MM.1S (cell line): ENCODE results near the gene RPS6KA2.

Experiments used
- DNase-seq: peaks from one replicate; pipeline ENCODE4 v3.0.0-alpha.2; 2015
- H2AFZ ChIP-seq: fragments of 300-600 bp; sonication (generic); 2 replicates; pipeline ENCODE4 v1.6.0; 2016; ENCODE audit warnings: antibody characterized with exemption, low read length
- H3F3A ChIP-seq: fragments of 300-600 bp; sonication (generic); 2 replicates; pipeline ENCODE4 v1.6.1; 2016; ENCODE audit warnings: mild to moderate bottlenecking, antibody characterized with exemption, low read length, moderate library complexity, mixed read lengths; ENCODE audit not compliant: insufficient read depth
- H3K27ac ChIP-seq: fragments of 300-600 bp; sonication (generic); 2 replicates; pipeline ENCODE4 v1.5.1; 2016; ENCODE audit warnings: mild to moderate bottlenecking, low read length
- H3K27me3 ChIP-seq: fragments of 300-600 bp; sonication (generic); replicated peaks from 2 replicates; pipeline ENCODE4 v1.6.0; 2016; ENCODE audit warnings: low read length; ENCODE audit not compliant: insufficient read depth
- H3K36me3 ChIP-seq: fragments of 300-600 bp; sonication (generic); replicated peaks from 2 replicates; pipeline ENCODE4 v1.6.1; 2016; ENCODE audit warnings: mild to moderate bottlenecking, low read length, mixed read lengths; ENCODE audit not compliant: insufficient read depth
- H3K4me1 ChIP-seq: fragments of 300-600 bp; sonication (generic); 2 replicates; pipeline ENCODE4 v1.6.1; 2016; ENCODE audit warnings: low read length, mixed read lengths
- H3K4me2 ChIP-seq: fragments of 300-600 bp; sonication (generic); 2 replicates; pipeline ENCODE4 v1.6.0; 2016; ENCODE audit warnings: low read depth, low read length
- H3K4me3 ChIP-seq: fragments of 300-600 bp; sonication (generic); 2 replicates; pipeline ENCODE4 v1.5.1; 2016; ENCODE audit warnings: low read length, mixed read lengths
- H3K79me2 ChIP-seq: fragments of 300-600 bp; sonication (generic); 2 replicates; pipeline ENCODE4 v1.6.1; 2016; ENCODE audit warnings: mixed run types, low read length, mixed read lengths
- H3K9ac ChIP-seq: fragments of 300-600 bp; sonication (generic); 2 replicates; pipeline ENCODE4 v1.6.1; 2016; ENCODE audit warnings: low read length, mixed read lengths
- H3K9me2 ChIP-seq: fragments of 300-600 bp; sonication (generic); replicated peaks from 2 replicates; pipeline ENCODE4 v1.6.1; 2016; ENCODE audit warnings: mild to moderate bottlenecking, low read length, mixed read lengths; ENCODE audit not compliant: insufficient read depth
- H3K9me3 ChIP-seq: fragments of 300-600 bp; sonication (generic); replicated peaks from 2 replicates; pipeline ENCODE4 v1.6.1; 2016; ENCODE audit warnings: mild to moderate bottlenecking, low read length, mixed read lengths; ENCODE audit not compliant: insufficient read depth
- H4K20me1 ChIP-seq: fragments of 300-600 bp; sonication (generic); 2 replicates; pipeline ENCODE4 v1.6.1; 2016; ENCODE audit warnings: mild to moderate bottlenecking, low read length, moderate library complexity, mixed read lengths; ENCODE audit not compliant: insufficient read depth
- CTCF ChIP-seq: fragments of 300-600 bp; sonication (generic); IDR thresholded peaks from 2 replicates; pipeline ENCODE4 v1.5.1; 2016; ENCODE audit warnings: antibody characterized with exemption, low read length, mixed read lengths
- EZH2 ChIP-seq: fragments of 300-600 bp; sonication (generic); optimal IDR thresholded peaks from 2 replicates; pipeline ENCODE3; 2017; ENCODE audit warnings: low read depth, mild to moderate bottlenecking, antibody characterized with exemption, low read length, mixed read lengths
- EZH2phosphoT487 ChIP-seq: fragments of 300-600 bp; sonication (generic); IDR thresholded peaks from 2 replicates; pipeline ENCODE4 v1.6.1; 2018; ENCODE audit warnings: antibody characterized with exemption, low read length

Gene RPS6KA2

GRCh38 chr6:166446567-166447065 is 180.4 kb downstream of the RPS6KA2 start:
- H3K27me3 ChIP-seq, result no peaks in the 10 kb centered on the region
- no peaks in the 10 kb centered on the region for H3F3A ChIP-seq
- H3K9ac ChIP-seq, result no peak overlapping the region
- H3K79me2 ChIP-seq, result no peaks in the 10 kb centered on the region
- H3K9me3 ChIP-seq, result no peaks in the 10 kb centered on the region
- H4K20me1 ChIP-seq, result no peaks in the 10 kb centered on the region
- H3K4me2 ChIP-seq, result no peak overlapping the region
- H2AFZ ChIP-seq, result no peak overlapping the region
- no peak overlapping the region for H3K4me3 ChIP-seq
- H3K9me2 ChIP-seq, result no peaks in the 10 kb centered on the region
- no peak for DNase-seq
- no peak for TF ChIP-seq EZH2
- TF ChIP-seq EZH2phosphoT487, result no peak
- TF ChIP-seq CTCF, result no peak
- no peaks in the 10 kb centered on the region for H3K4me1 ChIP-seq
- H3K36me3 ChIP-seq, result no peaks in the 10 kb centered on the region
- H3K27ac ChIP-seq, result no peak overlapping the region

GRCh38 chr6:166446146-166446545 is 180.9 kb downstream of the RPS6KA2 start:
- Histone ChIP-seq H3K27me3 (no peaks in the 10 kb centered on the region), H3K79me2 (no peaks in the 10 kb centered on the region)
- no peak for TF ChIP-seq EZH2phosphoT487
- TF ChIP-seq EZH2, result no peak
- no peak for TF ChIP-seq CTCF

GRCh38 chr6:166444446-166444845 is 182.6 kb downstream of the RPS6KA2 start:
- Histone ChIP-seq H3K4me2 (no peak overlapping the region), H3K9me2 (no peaks in the 10 kb centered on the region), H3K27ac (no peak overlapping the region), H3K4me3 (no peak overlapping the region), H3K9me3 (no peaks in the 10 kb centered on the region), H3K27me3 (no peaks in the 10 kb centered on the region), H3K36me3 (no peaks in the 10 kb centered on the region), H3K79me2 (no peaks in the 10 kb centered on the region), H3F3A (no peaks in the 10 kb centered on the region), H3K9ac (no peak overlapping the region), H4K20me1 (no peaks in the 10 kb centered on the region), H2AFZ (no peak overlapping the region), H3K4me1 (no peaks in the 10 kb centered on the region)
- no peak for TF ChIP-seq CTCF
- TF ChIP-seq EZH2phosphoT487, result no peak
- no peak for TF ChIP-seq EZH2
- no peak for DNase-seq

More at GRCh38 chr6:166446146-166446545, 180.9 kb downstream of the RPS6KA2 start:
- H4K20me1 ChIP-seq, result no peaks in the 10 kb centered on the region
- H2AFZ ChIP-seq, result no peak overlapping the region
- no peaks in the 10 kb centered on the region for H3F3A ChIP-seq
- no peaks in the 10 kb centered on the region for H3K4me1 ChIP-seq
- no peak for DNase-seq
- H3K4me3 ChIP-seq, result no peak overlapping the region
- no peak overlapping the region for H3K9ac ChIP-seq
- no peak overlapping the region for H3K27ac ChIP-seq
- no peaks in the 10 kb centered on the region for H3K9me2 ChIP-seq
- no peaks in the 10 kb centered on the region for H3K36me3 ChIP-seq
- H3K4me2 ChIP-seq, result no peak overlapping the region
- no peaks in the 10 kb centered on the region for H3K9me3 ChIP-seq
